Tibial nerve (tissue), 4 donors: ENCODE measurements around the gene CAMTA1. TPM values are rescaled to one million over a fixed set of nuclear protein-coding genes. Genes with fewer than 3 reads are reported as not detected.

ENCODE experiments used
- DNase-seq, 2 donors: peaks; one replicate each; pipeline ENCODE4 v3.0.0-alpha.2; 2019; ENCODE audit warnings: low spot score in 2 of 2
- H3K27ac ChIP-seq, 4 donors: fragments of 200-600 bp; sonication (generic) in 3 of 4; one replicate each; pipeline ENCODE4 v1.5.1; 2017 to 2019; ENCODE audit warnings: mild to moderate bottlenecking in 1 of 4
- H3K27me3 ChIP-seq, 2 donors: fragments of 200-600 bp; sonication (generic) in 1 of 2; one replicate each; pipeline versions ENCODE4 v1.5.1 to v1.6.0; 2017 to 2019
- H3K36me3 ChIP-seq, 3 donors: fragments of 200-600 bp; sonication (generic); one replicate each; pipeline ENCODE4 v1.5.1; 2018 to 2019
- H3K4me1 ChIP-seq, 4 donors: fragments of 200-600 bp; sonication (generic) in 3 of 4; one replicate each; pipeline ENCODE4 v1.5.1; 2017 to 2019
- H3K4me3 ChIP-seq, 4 donors: fragments of 200-600 bp; sonication (generic) in 3 of 4; one replicate each; pipeline ENCODE4 v1.5.1; 2017 to 2019; ENCODE audit warnings: mild to moderate bottlenecking in 1 of 4, moderate library complexity in 1 of 4
- H3K9me3 ChIP-seq, 4 donors: fragments of 200-600 bp; sonication (generic) in 3 of 4; one replicate each; pipeline ENCODE4 v1.5.1; 2017 to 2019
- EP300 ChIP-seq, 2 donors: sonication (generic); formaldehyde crosslinking; IDR thresholded peaks; one replicate each; pipeline ENCODE4 v1.6.1; 2017; ENCODE audit warnings: antibody characterized with exemption in 2 of 2, mild to moderate bottlenecking in 1 of 2
- POLR2A ChIP-seq, 2 donors: fragments of 450-650 bp; IDR thresholded peaks; one replicate each; pipeline ENCODE4 v1.6.1; 2017; ENCODE audit warnings: antibody characterized with exemption in 2 of 2, mild to moderate bottlenecking in 2 of 2, moderate library complexity in 2 of 2
- WGBS, 2 donors: methylation state at CpG; one replicate each; pipeline ENCODE4 v1.1.5; 2018; 5-methylcytosine and 5-hydroxymethylcytosine counted together
- total RNA-seq, 4 donors: library from RNA; depleted of rRNA; stranded (reverse); fragments of >200 nt; gene quantifications; one replicate each; pipeline ENCODE4 v1.1.0, GENCODE V29; 2016
- TF ChIP-seq, protein P1 (sequence below), 5 experiments: fragments of 200-600 bp in 3 of 5; fragments of 450-650 bp in 2 of 5; sonication (generic) in 3 of 5; IDR thresholded peaks; one replicate each; pipeline ENCODE4 v1.5.1; 2016 to 2019; ENCODE audit warnings: antibody characterized with exemption in 5 of 5, mild to moderate bottlenecking in 3 of 5, moderate library complexity in 2 of 5

Gene CAMTA1
- total RNA-seq, 4 donors from 2014 or later, result 41.8 to 104 (median 87.2) TPM

DNA sequence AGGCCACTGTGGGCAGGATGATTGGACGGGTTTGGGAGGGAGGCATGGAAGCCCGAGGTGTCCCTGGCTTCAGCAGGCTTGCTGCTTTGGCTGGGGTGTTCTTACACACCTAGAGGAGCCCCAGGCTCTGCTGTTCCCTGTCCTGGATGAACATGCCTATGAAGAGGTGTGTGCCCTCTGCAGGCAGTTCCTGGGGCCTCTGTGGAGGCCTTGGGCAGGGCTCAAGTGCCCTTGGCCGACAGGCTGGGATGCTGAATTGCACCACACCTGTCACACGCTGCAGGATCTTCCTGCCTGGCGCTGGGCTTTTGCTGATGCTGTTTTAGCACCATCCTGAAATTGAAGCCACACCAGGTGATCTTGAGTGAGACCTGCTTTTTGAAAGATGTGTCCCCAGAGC is 570.8 kb downstream of the CAMTA1 start:
- no peak for DNase-seq
- Histone ChIP-seq H3K27me3 (no peaks in the 10 kb centered on the region), H3K9me3 (no peaks in the 10 kb centered on the region), H3K4me3 (no peak overlapping the region), H3K36me3 (no peaks in the 10 kb centered on the region), H3K4me1 (no peaks in the 10 kb centered on the region), H3K27ac (no peak overlapping the region)
- no peak for TF ChIP-seq EP300 (IDR thresholded peaks at IDR 0.05)
- TF ChIP-seq POLR2A (IDR thresholded peaks at IDR 0.05), result no peak
- TF ChIP-seq, protein P1, sequence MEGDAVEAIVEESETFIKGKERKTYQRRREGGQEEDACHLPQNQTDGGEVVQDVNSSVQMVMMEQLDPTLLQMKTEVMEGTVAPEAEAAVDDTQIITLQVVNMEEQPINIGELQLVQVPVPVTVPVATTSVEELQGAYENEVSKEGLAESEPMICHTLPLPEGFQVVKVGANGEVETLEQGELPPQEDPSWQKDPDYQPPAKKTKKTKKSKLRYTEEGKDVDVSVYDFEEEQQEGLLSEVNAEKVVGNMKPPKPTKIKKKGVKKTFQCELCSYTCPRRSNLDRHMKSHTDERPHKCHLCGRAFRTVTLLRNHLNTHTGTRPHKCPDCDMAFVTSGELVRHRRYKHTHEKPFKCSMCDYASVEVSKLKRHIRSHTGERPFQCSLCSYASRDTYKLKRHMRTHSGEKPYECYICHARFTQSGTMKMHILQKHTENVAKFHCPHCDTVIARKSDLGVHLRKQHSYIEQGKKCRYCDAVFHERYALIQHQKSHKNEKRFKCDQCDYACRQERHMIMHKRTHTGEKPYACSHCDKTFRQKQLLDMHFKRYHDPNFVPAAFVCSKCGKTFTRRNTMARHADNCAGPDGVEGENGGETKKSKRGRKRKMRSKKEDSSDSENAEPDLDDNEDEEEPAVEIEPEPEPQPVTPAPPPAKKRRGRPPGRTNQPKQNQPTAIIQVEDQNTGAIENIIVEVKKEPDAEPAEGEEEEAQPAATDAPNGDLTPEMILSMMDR (IDR thresholded peaks at IDR 0.05), result no peak
- 88 to 93% methylated on average over 5 of the region's 5 CpGs for WGBS, 2 donors

DNA sequence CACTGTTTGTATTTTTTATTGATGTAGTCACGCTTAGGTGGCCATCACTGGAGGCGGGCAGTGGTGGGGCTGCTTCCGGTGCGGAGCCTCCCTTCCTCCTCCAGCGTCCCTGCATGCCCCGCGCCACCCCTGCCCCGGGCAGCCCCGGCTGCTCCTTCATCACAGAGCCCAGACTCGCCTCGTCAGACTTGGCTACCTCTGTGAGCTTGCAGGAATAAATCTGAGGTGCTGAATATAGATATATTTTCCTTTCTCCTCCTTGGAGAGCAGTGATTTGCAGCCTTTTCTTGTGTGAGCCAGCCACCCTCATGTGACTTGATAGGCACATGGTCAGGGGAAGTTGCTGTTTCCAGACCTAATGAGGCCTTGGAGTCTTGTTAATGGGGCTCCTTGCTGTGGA is 573.2 kb downstream of the CAMTA1 start:
- Histone ChIP-seq H3K4me1 (no peaks in the 10 kb centered on the region), H3K4me3 (no peak overlapping the region), H3K27me3 (no peaks in the 10 kb centered on the region), H3K9me3 (no peaks in the 10 kb centered on the region), H3K27ac (no peak overlapping the region), H3K36me3 (no peaks in the 10 kb centered on the region)
- TF ChIP-seq POLR2A (IDR thresholded peaks at IDR 0.05) (no peak), EP300 (IDR thresholded peaks at IDR 0.05) (no peak)
- TF ChIP-seq, protein P1 (IDR thresholded peaks at IDR 0.05), result no peak
- WGBS, 2 donors, result 81 to 82% methylated on average over 11 of the region's 11 CpGs
- DNase-seq, result no peak

DNA sequence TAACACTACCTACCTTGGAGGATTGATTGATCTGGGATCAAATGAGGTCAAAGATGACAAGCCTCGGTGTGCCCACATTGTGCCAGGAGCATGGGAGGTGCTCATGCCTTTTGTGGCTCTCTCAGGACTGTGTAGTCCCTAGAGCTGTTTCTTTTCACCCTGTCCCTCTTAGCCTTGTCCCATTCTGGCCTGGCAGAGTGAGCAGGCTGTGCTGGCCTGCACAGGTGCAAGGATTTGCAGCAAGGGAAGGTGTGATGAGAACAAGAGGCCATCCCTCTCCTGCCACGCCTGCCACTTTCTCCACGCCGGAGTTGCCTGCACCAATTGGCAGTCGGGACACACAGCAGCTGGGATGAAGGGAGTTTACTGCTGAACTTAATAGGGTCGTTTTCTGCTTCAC is 575.3 kb downstream of the CAMTA1 start:
- DNase-seq, result no peak
- no peak overlapping the region for H3K27ac ChIP-seq
- no peaks in the 10 kb centered on the region for H3K36me3 ChIP-seq
- TF ChIP-seq, protein P1 (IDR thresholded peaks at IDR 0.05), result no peak
- TF ChIP-seq POLR2A (IDR thresholded peaks at IDR 0.05) (no peak), EP300 (IDR thresholded peaks at IDR 0.05) (no peak)
- WGBS, 2 donors, result 53 to 54% methylated on average over 6 of the region's 6 CpGs
- H3K9me3 ChIP-seq, result no peaks in the 10 kb centered on the region
- H3K4me3 ChIP-seq, result no peak overlapping the region
- H3K4me1 ChIP-seq, result no peaks in the 10 kb centered on the region
- H3K27me3 ChIP-seq, result no peaks in the 10 kb centered on the region

DNA sequence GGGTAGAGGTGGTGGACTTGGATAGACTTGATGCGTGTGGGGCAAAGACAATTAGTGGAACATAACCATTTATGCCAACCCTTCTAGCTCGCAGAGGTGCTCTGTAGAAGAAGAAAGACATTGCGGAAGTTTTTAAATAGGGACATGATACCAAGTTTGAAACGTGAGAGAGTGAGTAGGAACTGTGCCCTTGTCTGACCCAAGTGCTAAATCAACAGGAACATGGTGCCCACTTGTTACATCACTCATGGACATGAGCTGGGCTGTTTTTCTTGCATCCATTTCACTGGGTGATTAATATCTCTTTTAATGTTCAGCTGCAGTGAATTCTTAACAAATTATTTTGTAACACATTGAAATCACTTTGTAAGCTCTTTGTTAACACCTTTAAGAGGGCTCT is 577.7 kb downstream of the CAMTA1 start:
- Histone ChIP-seq H3K27ac (no peak overlapping the region), H3K36me3 (no peaks in the 10 kb centered on the region), H3K9me3 (no peaks in the 10 kb centered on the region), H3K27me3 (no peaks in the 10 kb centered on the region), H3K4me1 (no peaks in the 10 kb centered on the region), H3K4me3 (no peak overlapping the region)
- TF ChIP-seq, protein P1 (IDR thresholded peaks at IDR 0.05), result no peak
- WGBS, 2 donors, result 88 to 91% methylated on average over 4 of the region's 4 CpGs
- no peak for DNase-seq

DNA sequence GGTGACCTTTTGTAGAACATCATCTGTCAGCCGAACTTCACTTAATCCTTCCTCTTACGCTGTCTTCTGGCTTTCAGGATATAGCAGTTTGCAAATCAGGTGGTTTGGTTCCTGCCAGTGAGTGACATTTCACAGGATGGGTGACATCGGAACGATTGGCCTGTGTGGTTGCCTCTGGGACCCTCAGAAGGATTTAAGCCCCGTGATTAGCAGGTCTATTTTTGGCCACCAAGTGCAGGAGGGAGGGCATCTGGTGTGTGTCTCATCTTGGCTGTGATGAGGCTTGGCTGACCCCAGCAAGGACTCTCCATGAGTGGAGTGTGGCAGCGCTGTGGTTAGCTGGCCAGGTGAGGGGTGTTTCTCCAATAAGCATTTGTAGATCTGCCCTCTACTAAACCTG is 578.2 kb downstream of the CAMTA1 start:
- Histone ChIP-seq H3K9me3 (no peaks in the 10 kb centered on the region), H3K4me3 (no peak overlapping the region), H3K36me3 (no peaks in the 10 kb centered on the region), H3K4me1 (no peaks in the 10 kb centered on the region), H3K27me3 (no peaks in the 10 kb centered on the region), H3K27ac (no peak overlapping the region)
- DNase-seq, result no peak
- WGBS, 2 donors, result 65 to 69% methylated on average over 6 of the region's 6 CpGs
- no peak for TF ChIP-seq POLR2A (IDR thresholded peaks at IDR 0.05)
- no peak for TF ChIP-seq EP300 (IDR thresholded peaks at IDR 0.05)
- TF ChIP-seq, protein P1 (IDR thresholded peaks at IDR 0.05), result no peak
